HS-5 (cell line): ENCODE results near the gene HSF2.
"Not testable (repeated sequence)": the region's sequence is repeated elsewhere in the genome, so short reads cannot be mapped to it uniquely, and the experiment has no call there.

Experiments used
- DNase-seq: peaks from one replicate; pipeline ENCODE4 v3.0.0-alpha.2; 2012; ENCODE audit warnings: low read depth

Gene HSF2

DNA sequence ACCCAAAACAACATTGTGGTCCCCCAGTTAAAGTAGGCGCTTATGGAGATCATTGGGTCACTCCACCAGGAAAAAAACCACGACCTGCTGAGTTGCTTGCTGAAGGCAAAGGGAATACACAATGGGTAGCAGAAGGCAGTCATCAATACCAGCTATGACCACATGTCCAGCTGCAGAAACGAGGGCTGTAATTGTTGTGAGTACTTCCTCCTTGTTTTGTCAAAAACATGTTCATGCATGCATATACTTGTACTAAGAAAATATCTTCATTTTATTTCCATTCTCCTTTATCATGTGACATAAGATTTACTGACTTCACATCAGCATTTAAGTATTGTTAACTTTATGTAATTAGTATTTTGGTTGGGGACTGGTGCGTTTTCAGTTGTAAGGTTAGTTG, 55.2 kb downstream of the HSF2 start:
- no peak for DNase-seq

DNA sequence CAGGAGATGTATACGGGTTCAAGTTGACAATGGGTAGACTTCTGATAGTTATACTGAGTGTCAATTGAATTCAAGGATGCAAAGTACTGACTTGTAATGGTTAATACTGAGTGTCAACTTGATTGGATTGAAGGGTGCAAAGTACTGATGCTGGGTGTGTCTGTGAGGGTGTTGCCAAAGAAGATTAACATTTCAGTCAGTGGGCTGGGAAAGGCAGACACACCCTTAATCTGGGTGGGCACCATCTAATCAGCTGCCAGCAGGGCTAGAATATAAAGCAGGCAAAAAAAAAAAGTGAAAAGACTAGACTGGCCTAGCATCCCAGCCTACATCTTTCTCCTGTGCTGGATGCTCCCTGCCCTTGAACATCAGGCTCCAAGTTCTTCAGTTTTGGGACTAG, 55.7 kb downstream of the HSF2 start:
- DNase-seq: not testable (repeated sequence)

DNA sequence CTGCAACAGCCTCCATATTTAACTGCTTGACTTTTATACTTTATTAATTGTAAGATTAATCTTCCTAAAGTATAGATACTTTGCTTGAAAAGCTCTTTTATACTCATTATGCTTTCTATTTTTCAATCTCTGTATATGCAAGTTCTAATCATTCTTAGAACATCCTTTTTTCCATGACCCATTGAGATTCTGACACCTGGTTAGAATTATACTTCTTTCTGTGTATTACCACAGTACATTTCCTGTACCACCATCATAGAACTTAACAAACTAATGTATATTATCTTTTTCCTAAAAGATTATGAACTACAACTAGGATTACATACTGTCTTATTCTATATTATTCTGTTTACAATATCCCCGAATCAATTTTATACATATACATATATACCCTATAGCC, 58.6 kb downstream of the HSF2 start:
- no peak for DNase-seq

DNA sequence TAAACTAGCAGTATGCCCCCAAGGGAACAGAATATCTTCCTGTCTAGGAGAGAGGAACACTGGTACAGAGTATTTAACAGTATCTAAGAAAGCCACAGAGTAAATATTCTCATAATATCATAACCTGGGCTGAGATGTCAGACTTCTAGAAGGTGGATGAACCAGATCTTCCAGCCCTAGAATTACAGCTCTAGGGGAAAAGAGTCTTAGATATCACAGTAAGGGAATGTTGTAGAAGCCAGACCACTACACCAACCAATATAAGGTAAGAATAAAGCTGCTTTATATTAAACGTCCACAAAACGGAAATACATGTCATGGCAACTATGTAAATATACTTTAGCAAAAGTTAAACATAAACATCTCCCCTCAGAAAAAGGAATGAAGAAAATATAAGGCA, 59.8 kb downstream of the HSF2 start:
- DNase-seq: no peak

DNA sequence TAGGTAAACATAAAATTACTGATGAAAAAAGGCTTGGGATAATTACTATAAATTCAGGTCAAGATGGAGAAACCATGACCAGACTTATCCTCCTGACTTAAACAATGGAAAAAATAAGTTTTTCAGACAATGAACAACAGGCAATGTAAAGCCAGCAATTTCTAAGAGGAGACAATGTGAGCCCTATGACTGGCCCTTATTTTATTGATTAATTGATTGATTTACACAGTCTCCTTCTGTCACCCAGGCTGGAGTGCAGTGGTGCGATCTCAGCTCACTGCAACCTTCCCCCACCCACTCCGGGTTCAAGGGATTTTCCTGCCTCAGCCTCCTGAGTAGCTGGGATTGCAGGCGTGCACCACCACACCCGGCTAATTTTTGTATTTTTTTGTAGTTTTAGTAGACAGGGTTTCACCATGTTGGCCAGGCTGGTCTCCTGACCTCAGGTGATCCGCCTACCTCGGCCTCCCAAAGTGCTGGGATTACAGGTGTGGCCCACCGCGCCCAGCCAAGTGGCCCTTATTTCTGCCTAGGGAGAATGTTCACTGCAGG, 60.5 kb downstream of the HSF2 start:
- DNase-seq: not testable (repeated sequence)

DNA sequence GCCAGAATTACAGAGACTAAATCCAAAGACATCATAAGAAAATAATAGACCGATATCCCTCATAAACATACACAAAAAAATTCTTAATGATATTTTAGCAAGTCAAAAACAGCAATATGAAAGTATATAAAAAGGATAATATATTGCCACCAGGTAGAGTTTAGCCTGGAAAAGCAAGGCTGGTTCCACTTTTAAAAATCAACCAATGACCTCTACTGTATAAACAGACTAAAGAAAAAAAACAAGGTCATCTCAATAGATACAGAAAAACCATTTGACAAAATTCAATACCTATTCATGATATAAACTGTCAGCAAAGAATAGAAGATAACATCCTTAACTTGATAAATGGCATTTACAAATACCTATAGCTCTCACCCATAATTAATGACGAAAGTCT, 62.4 kb downstream of the HSF2 start:
- DNase-seq: no peak

DNA sequence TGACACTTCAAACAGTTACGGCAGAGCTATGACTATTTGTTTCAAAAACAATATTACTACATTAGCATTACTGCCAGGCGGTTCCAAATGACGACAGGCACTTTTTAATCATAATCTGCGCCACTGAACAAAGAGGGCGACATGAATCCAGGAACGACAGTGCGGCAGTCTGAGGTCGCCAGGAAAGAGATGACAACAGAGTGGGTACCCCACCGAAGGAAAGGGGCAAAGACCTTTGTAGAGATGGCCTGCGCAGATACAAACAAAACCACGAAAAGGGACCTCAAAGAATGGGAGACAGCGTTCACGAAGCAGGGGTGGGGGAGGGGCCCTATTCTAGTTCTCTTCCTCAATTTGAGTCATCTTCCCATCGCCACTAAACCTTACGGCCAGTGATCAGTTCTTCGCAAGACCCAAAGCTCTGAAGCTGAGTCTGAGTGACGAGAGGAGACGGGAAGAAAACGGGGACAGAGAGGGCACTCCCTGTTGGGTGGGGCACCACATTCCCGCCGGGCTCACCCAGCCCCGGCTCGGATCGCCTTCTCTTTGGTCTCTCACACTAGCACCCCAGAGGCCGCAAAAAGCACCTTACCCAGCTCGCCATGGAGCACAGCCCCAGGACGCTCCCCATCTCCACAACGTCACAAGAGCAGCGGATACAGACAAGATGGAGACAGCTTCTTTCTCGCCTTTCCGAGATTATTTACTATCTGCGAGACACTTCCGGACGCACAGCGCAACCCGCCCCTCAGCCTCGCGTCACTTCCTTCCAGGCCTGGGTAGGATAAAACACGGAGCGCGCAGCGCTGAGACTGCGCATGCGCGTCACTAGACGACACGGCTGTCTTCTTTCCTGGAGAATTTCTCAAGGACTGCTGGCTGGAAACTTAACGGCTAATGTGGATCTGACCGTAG, 71.9 kb downstream of the HSF2 start, which contains the start of gene SERINC1:
SERINC1 (minus strand) TSS at position 701 of the 915 bp plus-strand sequence; CDS start at position 631, 70 bp downstream.
- DNase-seq: peak; percentile 82

DNA sequence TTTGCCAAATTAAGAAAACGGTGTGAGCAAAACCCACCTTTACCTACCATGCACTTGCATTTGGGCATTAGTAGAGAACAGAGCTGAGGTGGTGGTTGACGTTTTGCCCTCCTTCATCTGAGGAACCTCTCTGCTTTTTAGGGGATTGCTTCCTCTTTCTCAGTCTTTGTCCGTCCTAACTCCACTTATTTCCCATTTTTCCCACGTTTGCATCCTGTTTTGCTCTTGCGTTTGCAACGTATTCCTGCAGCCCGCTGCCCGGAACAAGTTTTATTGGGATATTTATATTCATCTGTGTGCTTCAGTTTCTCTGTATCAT, 72.5 kb downstream of the HSF2 start:
- DNase-seq: no peak

DNA sequence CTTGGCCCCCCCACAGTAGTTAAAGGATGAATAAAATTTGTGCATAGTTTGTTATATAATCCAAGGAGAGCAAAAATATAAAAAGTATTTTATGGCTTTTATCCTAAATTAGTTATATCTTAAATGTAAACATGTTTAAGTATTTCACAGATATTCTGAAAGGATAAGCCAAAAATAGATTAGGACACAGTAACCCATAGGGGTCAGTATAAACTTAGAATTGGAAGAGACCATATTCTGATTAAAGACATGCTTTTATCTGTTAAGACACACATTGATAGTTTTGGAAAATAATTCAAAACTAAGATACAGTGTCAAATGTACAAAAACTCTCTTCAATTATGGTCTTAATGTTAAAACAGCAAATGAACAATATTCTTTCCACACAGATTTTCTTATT, 76.7 kb downstream of the HSF2 start:
- peak; percentile 10 for DNase-seq

DNA sequence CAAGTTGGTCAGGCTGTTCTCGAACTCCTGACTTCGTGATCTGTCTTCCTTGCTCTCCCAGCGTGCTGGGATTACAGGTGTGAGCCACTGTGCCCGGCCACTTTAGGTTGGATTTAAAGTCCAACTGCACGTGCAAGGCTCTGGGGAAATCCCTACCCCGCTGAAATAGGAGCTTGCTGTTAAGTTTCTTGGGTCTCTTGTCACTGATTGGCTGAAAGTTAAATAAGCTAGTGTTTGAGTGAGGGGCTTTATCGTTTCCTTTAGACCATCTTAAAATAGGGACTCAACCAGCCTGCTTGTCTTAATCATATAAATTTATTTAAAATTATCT, 83.3 kb downstream of the HSF2 start:
- no peak for DNase-seq
